NCI-H748 (cell line): ENCODE results near the gene FXYD3.

Experiments used
- DNase-seq: peaks from one replicate; lab custom pipeline; 2025; ENCODE audit not compliant: unreplicated experiment; lab: John Stamatoyannopoulos, UW

FXYD3 gene

DNA sequence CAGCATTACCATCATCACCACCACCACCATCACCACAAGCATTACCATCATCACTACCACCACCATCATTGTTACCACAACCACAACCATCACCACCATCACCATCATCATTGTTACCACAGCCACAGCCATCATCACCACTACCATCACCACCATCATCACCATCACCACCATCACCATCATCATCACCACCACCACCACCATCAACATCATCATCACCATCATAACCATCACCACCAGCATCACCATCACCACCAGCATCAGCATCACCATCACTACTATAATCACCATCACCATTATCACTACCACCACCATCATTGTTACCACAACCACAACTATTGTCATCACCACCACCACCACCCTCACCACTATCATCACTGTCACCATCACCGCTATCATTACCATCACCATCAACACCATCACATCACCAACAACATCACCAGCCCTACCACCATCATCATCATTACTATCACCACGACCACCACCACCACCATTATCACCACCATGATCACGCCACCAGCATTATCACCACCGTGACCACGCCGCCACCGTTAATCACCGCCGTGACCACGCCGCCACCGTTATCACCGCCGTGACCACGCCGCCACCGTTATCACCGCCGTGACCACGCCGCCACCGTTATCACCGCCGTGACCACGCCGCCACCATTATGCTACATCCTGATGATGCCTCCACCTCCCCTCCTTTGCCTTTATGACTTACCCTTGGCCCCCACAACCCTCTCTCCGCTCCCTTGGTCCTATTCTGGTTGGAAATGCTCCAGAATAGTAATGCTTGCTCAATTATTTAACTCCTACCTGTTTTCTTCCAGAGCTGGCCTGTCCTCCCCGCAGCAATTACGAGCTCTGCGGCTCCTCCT, 10.0 kb upstream of the FXYD3 start:
- no peak for DNase-seq

DNA sequence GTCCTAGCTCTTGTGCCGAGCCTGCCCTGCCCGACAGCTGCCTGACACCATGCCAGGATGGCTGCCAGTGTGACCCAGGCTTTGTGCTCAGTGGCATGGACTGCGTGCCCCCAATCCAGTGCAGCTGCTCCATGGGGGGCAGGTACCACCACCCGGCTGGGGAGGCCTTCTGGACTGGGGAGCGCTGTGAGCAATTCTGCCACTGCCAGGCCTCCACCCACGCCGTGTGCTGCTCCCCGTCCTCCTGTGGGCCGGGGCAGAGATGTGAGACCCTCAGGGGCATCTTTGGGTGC, 9.4 kb upstream of the FXYD3 start:
- no peak for DNase-seq

DNA sequence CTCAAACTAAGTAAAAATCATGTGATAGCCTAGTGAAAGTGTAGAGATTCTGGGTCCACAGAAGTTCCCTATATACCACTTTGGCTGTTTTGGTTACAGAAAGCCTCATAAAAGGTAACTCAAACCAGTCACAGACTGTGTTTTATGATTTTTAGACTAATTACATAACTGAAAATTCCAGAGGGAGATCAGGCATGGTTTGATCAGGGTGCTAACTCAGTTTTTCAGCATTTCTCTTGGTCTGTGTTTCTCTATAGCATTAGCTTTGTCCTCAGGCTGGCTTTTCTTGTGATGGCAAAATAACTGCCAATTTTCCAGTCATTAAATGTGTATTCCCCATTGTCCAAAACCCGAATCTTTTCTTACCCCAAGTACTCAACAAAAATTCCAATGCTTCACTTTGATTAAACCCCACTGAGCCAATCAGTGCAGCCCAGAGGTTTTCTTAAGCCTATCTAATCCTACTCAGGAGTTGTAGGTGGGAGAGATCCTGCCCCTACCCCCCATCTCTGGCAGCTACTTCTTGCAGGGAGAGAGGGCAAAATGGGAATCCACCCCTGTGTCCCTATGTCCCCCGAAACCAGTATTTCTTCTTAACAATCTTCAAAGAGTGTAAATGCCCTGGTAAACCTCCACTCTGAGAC, 8.6 kb upstream of the FXYD3 start:
- no peak for DNase-seq

DNA sequence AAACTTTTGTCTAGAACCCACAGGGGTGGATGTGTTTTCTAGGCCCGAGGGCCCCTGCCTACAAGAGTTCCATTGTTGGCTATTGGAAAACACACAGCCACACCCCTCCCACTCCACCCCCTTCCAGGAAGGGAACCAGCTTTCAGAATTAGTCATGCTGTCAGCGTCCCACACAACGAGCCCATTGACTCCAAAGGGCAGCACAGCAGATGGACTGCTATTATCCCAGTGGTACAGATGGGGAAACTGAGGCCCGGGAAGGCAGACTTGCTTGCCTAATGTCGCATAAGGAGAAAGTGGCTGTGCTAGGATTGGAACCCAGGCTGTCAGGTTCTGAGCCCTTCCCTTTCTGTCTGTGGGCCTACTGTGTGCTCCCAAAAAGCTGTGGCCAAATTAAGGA, 8.1 kb upstream of the FXYD3 start:
- no peak for DNase-seq

DNA sequence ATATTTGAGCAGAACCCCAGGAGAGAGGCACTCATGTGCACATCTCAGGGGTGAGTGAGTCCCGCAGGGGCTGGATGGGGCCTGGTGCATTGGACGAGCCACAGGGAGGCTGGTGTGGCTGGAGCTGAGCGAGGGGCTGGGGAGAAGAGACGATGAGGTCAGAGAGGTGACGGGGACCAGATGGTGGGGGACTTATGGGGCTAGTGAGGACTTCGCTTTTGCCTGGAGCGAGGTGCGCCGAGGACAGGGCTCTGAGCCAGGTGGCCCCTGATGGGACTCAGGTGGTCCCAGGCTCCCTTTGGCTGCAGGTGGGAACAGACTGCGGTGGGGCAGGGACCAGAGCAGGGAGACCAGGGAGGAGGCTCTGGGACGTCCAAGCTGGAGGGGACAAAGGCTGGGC, 6.9 kb upstream of the FXYD3 start:
- DNase-seq: no peak

DNA sequence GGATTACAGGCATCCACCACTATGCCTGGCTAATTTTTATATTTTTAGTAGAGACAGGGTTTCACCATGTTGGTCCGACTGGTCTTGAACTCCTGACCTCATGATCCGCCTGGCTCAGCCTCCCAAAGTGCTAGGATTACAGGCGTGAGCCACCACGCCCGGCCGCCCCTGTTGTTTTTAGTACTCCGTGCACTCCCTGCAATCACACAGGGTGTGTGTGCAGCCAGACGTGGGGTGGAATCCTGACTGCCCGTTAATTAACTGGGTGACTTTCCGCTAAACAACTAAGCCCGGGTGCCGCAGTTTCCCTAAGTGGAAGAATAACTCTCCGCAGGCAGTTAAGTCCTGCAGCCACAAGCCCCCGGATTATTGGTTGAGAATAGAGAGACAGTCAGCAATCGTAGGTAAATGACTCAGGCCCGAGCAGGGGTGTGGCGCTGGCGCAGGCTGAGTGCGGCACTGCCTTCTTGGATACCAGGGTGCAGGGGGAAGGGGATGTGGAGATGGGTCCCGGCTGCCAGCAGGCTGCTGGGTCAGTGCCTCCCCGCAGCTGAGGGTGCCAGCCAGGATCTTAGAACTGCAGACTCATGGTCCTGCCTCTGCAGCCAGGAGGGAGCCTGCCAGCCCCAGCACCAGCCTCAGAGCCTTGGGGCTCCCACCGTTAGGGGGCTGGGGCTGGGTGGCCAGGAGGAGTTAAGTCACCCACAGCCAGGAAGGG, 6.1 kb upstream of the FXYD3 start:
- no peak for DNase-seq

DNA sequence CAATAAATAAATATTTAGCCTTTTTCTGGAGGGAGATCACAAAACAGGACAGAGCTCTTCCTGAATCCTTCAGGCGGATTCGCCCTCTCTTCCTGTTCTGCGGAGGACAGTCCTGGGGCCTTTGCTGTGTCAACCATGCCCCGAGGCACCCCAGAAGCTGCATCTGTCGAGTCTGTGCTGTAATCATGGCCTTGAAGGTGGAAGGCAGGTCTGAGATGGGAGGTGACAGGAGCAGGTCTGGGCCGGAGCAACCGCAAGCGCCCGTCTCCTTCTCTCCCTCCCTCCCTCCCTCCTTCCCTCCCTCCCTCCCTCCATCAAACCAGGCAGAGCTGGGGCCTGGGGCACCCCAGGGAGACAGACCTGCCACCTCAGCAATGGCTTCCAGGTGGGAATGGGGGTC, 4.6 kb upstream of the FXYD3 start:
- DNase-seq: no peak

DNA sequence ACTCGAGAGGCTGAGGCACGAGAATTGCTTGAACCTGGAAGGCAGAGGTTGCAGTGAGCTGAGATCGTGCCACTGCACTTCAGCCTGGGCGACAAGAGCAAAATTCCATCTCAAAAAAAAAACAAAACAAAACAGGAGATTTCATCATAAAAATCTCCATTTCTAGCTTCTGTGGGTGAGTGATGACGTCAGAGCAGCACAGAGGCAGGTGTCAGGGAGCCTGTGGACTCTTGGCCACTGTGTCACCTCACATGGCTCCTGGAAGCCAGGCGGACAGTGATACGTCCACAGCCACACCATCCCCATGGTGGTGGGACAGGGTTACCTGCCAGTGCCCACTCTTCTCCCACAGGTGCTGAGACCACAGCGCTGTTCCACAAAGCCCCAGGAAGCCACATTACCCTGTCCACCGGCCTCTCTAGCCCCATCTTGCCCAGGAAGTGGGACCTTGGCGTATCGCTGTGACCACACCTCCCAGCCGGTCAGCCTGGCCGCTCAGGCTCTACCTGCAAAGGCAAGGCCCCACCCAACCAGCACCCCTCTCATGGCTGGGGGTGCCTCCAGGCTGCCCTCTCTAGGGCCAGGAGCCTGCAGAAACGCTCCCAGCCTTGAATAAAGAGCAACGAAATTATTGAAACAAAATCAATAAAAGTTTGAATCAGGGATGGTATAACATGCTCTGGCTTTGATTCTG, 2.5 kb upstream of the FXYD3 start:
- DNase-seq: no peak

DNA sequence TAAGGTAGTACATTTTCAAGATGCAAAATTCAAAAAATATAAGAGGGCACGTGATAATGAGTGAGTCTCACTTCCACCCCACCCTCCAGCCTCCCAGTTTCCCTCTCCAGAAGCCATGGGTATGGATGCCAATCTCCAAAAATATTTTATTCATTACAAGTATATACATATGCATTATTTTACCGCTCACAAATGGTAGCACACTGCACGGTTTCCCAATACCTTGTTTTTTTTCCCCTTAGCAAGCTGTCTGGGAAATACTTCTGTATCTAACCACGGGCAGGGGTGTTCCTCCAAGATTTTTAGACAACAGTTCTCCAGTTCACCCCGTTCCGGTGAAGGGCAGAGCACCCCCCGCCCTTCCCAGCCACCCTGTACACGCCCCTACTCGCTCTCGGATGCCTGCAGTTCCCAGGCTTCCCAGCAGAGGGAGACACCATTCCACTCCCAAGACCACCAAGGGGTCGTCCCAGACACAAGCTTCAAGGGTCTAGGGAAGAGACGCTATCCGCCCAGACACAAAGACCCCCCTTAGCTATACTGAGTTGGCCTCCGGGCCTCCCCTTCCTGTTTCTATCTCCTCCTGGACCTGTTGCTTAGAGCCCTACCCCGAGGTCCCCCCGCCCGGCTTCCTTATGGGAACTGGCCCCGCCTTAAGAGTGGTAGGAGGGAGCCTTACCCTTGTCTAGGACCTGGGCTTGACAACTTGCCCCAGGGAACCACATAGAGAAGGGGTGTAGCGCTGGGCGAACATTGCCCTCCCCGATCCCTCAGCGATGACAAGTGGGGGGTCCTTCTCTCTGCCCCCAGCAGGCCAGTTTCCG, 1.1 kb upstream of the FXYD3 start:
- DNase-seq: peak; percentile 77

DNA sequence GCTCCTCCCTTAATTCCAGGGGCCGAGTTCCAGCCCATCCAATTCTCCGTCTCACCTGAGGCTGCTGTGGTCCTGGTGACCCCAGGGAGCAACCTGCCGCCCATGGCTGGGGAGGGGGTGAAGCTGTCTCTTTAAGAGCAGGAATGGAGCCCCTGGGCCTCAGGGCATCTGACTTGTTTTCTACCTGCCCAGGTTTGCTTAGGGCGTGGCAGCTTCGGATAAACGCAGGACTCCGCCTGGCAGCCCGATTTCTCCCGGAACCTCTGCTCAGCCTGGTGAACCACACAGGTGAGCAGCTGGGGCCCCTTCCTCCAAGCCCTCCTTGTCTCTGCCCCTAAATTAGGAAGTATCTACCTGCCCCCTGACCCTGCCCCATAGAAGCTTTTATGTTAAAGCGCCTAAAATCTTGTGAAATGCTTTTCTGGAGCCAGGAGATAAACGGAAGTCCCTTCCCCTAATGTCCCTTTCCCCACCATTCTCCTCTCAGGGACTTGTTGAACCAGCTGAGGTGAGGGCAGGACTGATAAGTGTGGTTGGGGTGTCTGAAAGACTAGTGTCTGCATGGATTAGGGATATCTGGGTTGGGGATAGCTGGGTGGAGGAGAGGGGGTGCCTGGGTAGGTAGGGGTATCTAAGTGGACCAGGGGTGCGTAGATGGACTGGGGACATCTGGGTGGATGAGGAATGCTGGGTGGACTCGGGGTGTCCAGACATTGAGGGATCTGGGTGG, 614 bp downstream of the FXYD3 start:
- DNase-seq: peak; percentile 93

DNA sequence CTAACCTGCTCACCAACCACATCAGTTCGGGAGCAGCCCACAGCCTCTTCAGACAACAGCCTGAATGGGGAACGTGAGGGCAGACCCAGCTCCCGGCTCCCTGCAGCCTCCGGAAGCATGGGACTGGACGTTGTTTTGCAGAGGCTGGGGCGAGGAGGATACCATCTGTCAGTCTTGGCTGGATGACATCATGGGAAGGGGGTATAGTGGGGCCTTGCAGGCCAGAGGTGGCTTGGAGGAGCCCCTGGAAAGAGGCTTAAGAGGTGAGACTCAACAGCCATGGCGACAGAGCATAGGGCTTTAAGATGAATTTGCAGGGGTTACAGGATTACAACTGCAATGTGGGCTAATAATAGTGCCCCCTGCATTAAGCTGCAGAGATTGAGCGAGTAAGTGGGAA, 1.5 kb downstream of the FXYD3 start:
- DNase-seq: no peak

DNA sequence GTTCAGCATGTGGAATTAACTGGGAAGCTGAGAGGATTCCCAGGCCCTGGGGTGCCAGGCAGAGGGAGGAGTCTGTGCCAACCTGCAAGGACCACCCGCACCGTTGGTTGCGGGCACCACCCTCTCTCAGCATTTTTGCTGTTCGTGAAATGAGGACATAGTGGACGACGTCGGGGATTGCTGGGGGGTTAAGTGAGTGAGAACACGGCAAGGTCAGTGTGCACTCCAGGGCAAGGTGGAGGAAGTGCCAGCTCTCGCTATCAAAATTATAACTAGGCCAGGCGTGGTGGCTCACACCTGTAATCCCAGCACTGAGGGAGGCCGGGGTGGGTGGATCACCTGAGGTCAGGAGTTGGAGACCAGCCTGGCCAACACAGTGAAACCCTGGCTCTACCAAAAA, 2.2 kb downstream of the FXYD3 start:
- no peak for DNase-seq

DNA sequence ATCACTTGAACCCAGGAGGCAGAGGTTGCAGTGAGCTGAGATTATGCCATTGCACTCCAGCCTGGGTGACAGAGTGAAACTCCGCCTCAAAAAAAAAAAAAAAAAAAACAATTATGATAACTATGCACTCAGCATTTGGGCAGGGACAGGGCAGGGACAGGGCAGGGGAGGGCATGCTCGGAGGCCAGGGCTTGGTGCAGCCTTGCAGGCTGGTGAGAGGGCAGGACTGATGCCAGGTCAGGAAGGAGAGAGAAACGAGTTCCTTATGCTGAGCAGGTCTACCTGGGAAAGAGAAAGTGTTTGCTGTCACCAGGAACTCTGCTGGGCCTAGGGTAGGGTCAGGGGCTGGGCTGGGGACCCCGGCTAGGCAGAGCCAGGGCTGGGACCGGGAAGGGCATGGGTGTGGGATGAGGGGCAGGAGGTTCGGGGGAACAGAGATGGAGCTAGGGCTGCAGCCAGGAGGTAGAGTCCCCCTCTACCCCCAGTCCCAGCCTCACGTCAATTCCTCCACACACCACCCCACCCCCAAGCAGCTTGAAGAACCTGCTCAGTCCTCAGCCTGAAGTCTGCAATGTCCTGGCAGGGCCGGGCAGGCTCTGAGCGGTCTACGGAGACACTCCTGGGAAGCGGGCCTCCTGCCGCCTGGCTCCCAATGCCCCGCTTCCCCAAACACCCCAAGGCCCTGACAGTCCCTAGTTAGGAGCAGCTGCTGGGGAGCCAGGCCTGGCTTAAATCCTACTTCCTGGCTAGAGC, 2.8 kb downstream of the FXYD3 start:
- DNase-seq: no peak

DNA sequence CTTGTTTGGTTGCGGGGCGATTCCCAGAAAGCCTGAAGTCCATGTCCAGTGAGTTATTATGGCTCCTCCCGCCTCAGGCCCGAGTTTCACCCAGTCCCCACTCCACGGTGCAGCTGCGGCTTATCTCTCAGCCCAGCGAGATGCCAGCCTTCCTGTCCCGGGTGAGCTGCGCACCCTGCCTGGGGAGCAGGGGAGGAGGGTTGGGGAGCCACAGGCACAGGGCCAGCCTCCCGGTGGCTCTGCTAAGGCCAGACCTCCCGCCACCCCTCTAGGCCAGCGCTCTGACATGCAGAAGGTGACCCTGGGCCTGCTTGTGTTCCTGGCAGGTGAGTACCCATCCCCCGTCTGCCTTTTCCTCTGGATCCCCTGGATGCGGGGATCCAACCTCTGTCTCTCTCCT, 3.5 kb downstream of the FXYD3 start:
- DNase-seq: no peak

DNA sequence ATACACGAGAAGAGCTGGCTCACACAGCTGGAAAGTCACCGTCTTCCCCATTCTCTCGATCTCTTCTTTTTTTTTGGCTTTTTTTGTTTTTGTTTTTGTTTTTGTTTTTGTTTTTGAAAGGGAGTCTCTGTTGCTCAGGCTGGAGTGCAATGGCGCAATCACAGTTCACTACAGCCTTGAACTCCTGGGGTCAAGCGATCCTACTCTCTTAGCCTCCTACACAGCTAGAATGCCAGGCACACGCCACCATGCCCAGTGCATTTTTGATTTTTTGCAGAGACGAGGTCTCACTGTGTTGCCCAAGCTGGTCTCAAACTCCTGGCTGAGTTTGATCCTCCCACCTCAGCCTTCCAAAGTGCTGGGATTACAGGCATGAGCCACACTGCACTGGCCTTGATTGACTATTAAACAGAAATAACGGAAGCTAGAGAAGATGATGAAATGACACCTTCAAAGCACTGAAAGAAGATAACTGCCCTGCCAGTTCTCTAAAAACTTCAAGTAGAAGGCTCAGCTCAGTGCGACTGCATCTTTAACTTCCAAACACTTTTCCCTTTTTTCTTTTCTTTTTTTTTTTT, 4.0 kb downstream of the FXYD3 start:
- no peak for DNase-seq

DNA sequence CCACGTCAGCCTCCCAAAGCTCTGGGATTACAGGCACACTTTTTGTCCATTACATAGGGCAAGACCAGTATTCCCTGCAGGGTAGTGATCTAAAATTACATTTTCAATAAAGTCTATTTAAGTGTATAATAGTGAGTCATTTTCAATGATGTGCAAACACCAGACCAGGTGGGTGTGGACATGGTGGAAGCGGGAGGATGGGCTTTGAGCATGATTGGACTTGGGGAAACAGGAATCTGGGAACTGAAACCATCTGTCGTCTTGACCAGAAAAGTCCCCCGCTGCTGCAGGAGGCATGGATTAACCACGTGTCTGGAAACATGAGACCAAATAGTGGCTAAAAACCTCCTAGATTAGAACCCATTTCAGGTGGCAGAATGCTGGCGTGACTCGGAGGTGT, 4.9 kb downstream of the FXYD3 start:
- peak; percentile 98 for DNase-seq

DNA sequence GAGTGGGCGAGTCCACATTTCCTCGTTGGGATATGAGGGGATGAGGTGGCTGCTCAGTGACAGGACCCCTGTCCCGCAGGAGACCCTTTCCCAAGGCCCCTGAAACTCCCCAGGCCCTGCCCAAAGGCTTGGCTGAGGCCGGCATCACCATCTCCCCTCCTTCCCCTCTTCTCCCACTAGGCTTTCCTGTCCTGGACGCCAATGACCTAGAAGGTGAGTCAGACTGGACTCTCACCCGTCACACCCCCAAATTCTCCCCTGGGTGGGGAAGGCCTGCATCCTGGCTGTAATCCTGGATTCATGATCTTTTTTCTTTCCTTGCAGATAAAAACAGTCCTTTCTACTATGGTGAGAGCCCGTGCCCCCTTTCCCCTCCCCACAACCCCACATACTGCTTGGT, 5.3 kb downstream of the FXYD3 start:
- no peak for DNase-seq

DNA sequence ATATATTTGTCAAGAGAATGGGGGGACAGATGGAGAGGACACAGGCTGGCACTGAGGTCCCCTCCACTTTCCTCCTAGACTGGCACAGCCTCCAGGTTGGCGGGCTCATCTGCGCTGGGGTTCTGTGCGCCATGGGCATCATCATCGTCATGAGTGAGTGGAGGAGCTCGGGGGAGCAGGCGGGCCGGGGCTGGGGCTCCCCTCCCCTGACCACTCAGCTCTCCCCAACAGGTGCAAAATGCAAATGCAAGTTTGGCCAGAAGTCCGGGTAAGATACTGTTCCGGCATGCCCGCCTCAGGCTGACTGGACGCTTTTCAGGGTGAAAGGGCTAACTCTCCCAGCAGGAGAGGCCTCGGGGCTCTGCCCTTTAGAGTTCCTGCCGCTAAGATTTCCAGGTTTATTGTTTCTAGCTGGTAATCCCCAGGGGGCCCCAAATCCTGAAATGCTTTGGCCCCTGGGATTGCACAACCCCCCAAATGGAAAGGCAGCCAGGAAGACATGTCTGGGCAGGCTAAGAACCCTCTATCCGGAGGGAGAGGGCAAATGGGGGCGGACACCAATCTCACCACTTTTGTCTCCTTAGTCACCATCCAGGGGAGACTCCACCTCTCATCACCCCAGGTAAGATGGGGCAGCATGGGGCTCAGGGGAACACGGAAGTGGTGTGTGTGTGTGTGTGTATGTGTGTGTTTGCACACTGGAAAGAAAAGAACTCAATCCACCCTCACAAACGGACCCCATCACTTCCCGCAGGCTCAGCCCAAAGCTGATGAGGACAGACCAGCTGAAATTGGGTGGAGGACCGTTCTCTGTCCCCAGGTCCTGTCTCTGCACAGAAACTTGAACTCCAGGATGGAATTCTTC, 7.3 kb downstream of the FXYD3 start:
- no peak for DNase-seq
